ENCODE data around the gene MED27.

DNA sequence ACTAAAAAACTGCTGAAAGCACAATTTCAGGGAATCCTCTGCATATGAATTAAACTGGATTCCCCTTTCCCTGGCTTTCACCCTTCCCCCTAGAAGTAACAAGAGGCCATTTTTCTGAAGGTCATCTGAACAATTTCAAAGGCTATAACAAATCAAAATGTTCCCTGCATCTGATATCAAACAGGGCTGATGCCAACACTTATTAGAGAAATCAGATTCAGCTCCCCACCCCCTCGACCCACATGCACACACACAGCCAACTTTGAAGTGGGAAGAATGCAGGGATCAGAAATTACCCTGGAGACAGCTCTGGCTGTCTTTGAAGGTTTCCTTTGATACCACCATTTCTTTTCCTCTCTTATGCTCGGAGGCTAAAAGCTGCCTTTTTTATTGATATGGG, 190.7 kb downstream of the MED27 start:
- TF ChIP-seq, protein P1, sequence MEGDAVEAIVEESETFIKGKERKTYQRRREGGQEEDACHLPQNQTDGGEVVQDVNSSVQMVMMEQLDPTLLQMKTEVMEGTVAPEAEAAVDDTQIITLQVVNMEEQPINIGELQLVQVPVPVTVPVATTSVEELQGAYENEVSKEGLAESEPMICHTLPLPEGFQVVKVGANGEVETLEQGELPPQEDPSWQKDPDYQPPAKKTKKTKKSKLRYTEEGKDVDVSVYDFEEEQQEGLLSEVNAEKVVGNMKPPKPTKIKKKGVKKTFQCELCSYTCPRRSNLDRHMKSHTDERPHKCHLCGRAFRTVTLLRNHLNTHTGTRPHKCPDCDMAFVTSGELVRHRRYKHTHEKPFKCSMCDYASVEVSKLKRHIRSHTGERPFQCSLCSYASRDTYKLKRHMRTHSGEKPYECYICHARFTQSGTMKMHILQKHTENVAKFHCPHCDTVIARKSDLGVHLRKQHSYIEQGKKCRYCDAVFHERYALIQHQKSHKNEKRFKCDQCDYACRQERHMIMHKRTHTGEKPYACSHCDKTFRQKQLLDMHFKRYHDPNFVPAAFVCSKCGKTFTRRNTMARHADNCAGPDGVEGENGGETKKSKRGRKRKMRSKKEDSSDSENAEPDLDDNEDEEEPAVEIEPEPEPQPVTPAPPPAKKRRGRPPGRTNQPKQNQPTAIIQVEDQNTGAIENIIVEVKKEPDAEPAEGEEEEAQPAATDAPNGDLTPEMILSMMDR (IDR thresholded peaks at IDR 0.05; ENCODE audit: borderline replicate concordance, extremely low read depth, low read length, poor library complexity, severe bottlenecking): no peak
- TF ChIP-seq EZH2 (IDR thresholded peaks at IDR 0.05; ENCODE audit: borderline replicate concordance, low read depth, low read length, severe bottlenecking): no peak

All from DND-41 (cell line).